Mesenchymal stem cell (in vitro differentiated cells and primary cell): ENCODE data around the gene PSG11.
"Not testable (repeated sequence)": the region's sequence is repeated elsewhere in the genome, so short reads cannot be mapped to it uniquely, and the experiment has no call there.

Experiments used
- DNase-seq: peaks from one replicate; pipeline ENCODE4 v3.0.0-alpha.2; 2013
- H2AFZ ChIP-seq: one replicate; pipeline ENCODE4 v1.6.1; 2013; ENCODE audit warnings: low read depth, mild to moderate bottlenecking, control low read depth, inconsistent platforms, low read length, moderate library complexity
- H2AK5ac ChIP-seq: 2 replicates; pipeline ENCODE4 v1.6.1; 2013; ENCODE audit warnings: low read length, moderate library complexity, mild to moderate bottlenecking, inconsistent platforms; ENCODE audit not compliant: severe bottlenecking
- H2BK120ac ChIP-seq: one replicate; pipeline ENCODE4 v1.6.1; 2013; ENCODE audit warnings: low read depth, mild to moderate bottlenecking, inconsistent platforms, low read length, moderate library complexity
- H2BK12ac ChIP-seq, 2 experiments: one replicate each; pipeline ENCODE4 v1.6.1; 2013; ENCODE audit warnings: inconsistent platforms in 2 of 2, low read length in 2 of 2, mild to moderate bottlenecking in 2 of 2, moderate library complexity in 2 of 2, control low read depth in 1 of 2
- H2BK15ac ChIP-seq: one replicate; pipeline ENCODE4 v1.6.1; 2013; ENCODE audit warnings: mild to moderate bottlenecking, low read depth, inconsistent platforms; ENCODE audit not compliant: poor library complexity, severe bottlenecking
- H2BK5ac ChIP-seq: 2 replicates; pipeline ENCODE4 v1.6.1; 2013; ENCODE audit warnings: low read depth, mild to moderate bottlenecking, low read length, control low read depth, inconsistent platforms; ENCODE audit not compliant: poor library complexity, severe bottlenecking
- H3K14ac ChIP-seq, 2 experiments: one replicate each; pipeline ENCODE4 v1.6.1; 2013; ENCODE audit warnings: inconsistent platforms in 2 of 2, low read length in 2 of 2, control low read depth in 1 of 2, mild to moderate bottlenecking in 1 of 2, moderate library complexity in 1 of 2
- H3K18ac ChIP-seq, 2 experiments: one replicate each; pipeline ENCODE4 v1.6.1; 2013; ENCODE audit warnings: inconsistent platforms in 2 of 2, low read length in 2 of 2, control low read depth in 1 of 2, low read depth in 1 of 2, mild to moderate bottlenecking in 1 of 2
- H3K23ac ChIP-seq, 2 experiments: one replicate each; pipeline ENCODE4 v1.6.1; 2013; ENCODE audit warnings: inconsistent platforms in 2 of 2, low read length in 2 of 2, mild to moderate bottlenecking in 2 of 2, moderate library complexity in 2 of 2, control low read depth in 1 of 2
- H3K27ac ChIP-seq: 2 replicates; pipeline ENCODE4 v1.5.1; 2013; ENCODE audit warnings: mild to moderate bottlenecking, moderate library complexity, low read length, control low read depth, inconsistent platforms; ENCODE audit not compliant: poor library complexity, severe bottlenecking
- H3K27me3 ChIP-seq, 2 experiments: 2 replicates each; pipeline versions ENCODE4 v1.6.1 to v1.7.0; 2013; ENCODE audit warnings: low read length in 2 of 2, mild to moderate bottlenecking in 2 of 2, moderate library complexity in 2 of 2, control low read depth in 1 of 2, inconsistent platforms in 1 of 2; ENCODE audit not compliant: control insufficient read depth in 1 of 2, insufficient read depth in 1 of 2
- H3K36me3 ChIP-seq, 2 experiments: 2 replicates each; pipeline versions ENCODE4 v1.6.1 to v1.7.0; 2013; ENCODE audit warnings: low read length in 2 of 2, control low read depth in 1 of 2, inconsistent platforms in 1 of 2, low read depth in 1 of 2, mild to moderate bottlenecking in 1 of 2; ENCODE audit not compliant: insufficient read depth in 2 of 2, control insufficient read depth in 1 of 2
- H3K4ac ChIP-seq, 2 experiments: one replicate each; pipeline ENCODE4 v1.6.1; 2013; ENCODE audit warnings: inconsistent platforms in 2 of 2, low read length in 2 of 2, mild to moderate bottlenecking in 2 of 2, moderate library complexity in 2 of 2, control low read depth in 1 of 2, low read depth in 1 of 2
- H3K4me1 ChIP-seq: 2 replicates; pipeline ENCODE4 v1.6.1; 2013; ENCODE audit warnings: low read depth, low read length, control low read depth; ENCODE audit not compliant: control insufficient read depth, insufficient read depth
- H3K4me2 ChIP-seq: 2 replicates; pipeline ENCODE4 v1.6.1; 2013; ENCODE audit warnings: low read length, mild to moderate bottlenecking, inconsistent platforms; ENCODE audit not compliant: poor library complexity, severe bottlenecking
- H3K4me3 ChIP-seq, 2 experiments: 2 replicates each; pipeline versions ENCODE4 v1.5.1 to v1.7.0; 2013; ENCODE audit warnings: low read length in 2 of 2, mild to moderate bottlenecking in 2 of 2, control low read depth in 1 of 2, low read depth in 1 of 2; ENCODE audit not compliant: insufficient read depth in 1 of 2
- H3K79me1 ChIP-seq: replicated peaks from 2 replicates; pipeline ENCODE4 v1.6.1; 2013; ENCODE audit warnings: mild to moderate bottlenecking, control low read depth, low read length, inconsistent platforms; ENCODE audit not compliant: poor library complexity, severe bottlenecking
- H3K9ac ChIP-seq: 2 replicates; pipeline ENCODE4 v1.7.0; 2013; ENCODE audit warnings: mild to moderate bottlenecking, low read length, moderate library complexity
- H3K9me3 ChIP-seq: 2 replicates; pipeline ENCODE4 v1.7.0; 2013; ENCODE audit warnings: mild to moderate bottlenecking, low read length; ENCODE audit not compliant: control insufficient read depth
- H4K8ac ChIP-seq: one replicate; pipeline ENCODE4 v1.6.1; 2013; ENCODE audit warnings: inconsistent platforms, mild to moderate bottlenecking, low read length, moderate library complexity
- H4K91ac ChIP-seq: one replicate; pipeline ENCODE4 v1.6.1; 2013; ENCODE audit warnings: mild to moderate bottlenecking, low read length, inconsistent platforms
- WGBS: methylation state at CpG from one replicate; pipeline ENCODE4 v1.1.7; 2013; ENCODE audit warnings: mixed read lengths; 5-methylcytosine and 5-hydroxymethylcytosine counted together

The PSG11 gene

GRCh38 chr19:43005841-43006240, 20.4 kb downstream of the PSG11 start:
- not testable (repeated sequence) for H3K4me3 ChIP-seq, H3K79me1 ChIP-seq, H3K18ac ChIP-seq, DNase-seq, H3K36me3 ChIP-seq, H2BK5ac ChIP-seq, H3K27me3 ChIP-seq, H3K9me3 ChIP-seq, H3K4me2 ChIP-seq, H3K4me1 ChIP-seq, H4K91ac ChIP-seq, H4K8ac ChIP-seq, H2AK5ac ChIP-seq, H2BK15ac ChIP-seq, H3K14ac ChIP-seq, H3K4ac ChIP-seq, H3K27ac ChIP-seq, H2BK120ac ChIP-seq, H2AFZ ChIP-seq, H3K23ac ChIP-seq, H3K9ac ChIP-seq, H2BK12ac ChIP-seq
- WGBS = 58% methylated on average over 2 of the region's 4 CpGs

DNA sequence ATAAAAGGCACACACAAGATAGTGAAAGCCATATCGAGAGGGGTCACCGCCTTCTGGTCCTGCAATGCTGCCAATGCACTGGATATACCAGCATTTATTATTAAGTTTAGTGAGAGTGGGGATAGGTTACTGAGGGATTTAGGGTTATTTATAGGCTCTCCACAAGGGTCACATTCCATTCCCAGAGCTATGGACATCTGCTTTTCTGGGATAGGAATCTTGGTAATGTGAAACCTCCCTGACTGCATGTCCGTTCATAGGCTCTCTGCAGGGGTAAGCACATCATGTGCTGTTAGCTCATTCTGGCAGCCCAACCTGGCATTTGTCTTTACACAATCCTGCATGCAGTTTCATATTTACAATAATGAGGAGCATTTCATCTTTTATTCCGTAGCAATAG, 21.4 kb downstream of the PSG11 start:
- H3K23ac ChIP-seq, H2AFZ ChIP-seq, H2AK5ac ChIP-seq, H3K27ac ChIP-seq, H3K4me2 ChIP-seq, H2BK12ac ChIP-seq, H3K9me3 ChIP-seq, H2BK15ac ChIP-seq, H3K4me1 ChIP-seq, H3K4ac ChIP-seq, H3K79me1 ChIP-seq, H3K27me3 ChIP-seq, H3K4me3 ChIP-seq, H2BK120ac ChIP-seq, H3K36me3 ChIP-seq, H4K8ac ChIP-seq, H2BK5ac ChIP-seq, H3K9ac ChIP-seq, H3K14ac ChIP-seq, DNase-seq, H3K18ac ChIP-seq, H4K91ac ChIP-seq: not testable (repeated sequence)
- WGBS = 52% methylated on average over 4 of the region's 4 CpGs

- not testable (repeated sequence) for DNase-seq, H2BK5ac ChIP-seq, H2BK12ac ChIP-seq
Measured at GRCh38 chr19:43003634-43004033, 22.6 kb downstream of the PSG11 start.

DNA sequence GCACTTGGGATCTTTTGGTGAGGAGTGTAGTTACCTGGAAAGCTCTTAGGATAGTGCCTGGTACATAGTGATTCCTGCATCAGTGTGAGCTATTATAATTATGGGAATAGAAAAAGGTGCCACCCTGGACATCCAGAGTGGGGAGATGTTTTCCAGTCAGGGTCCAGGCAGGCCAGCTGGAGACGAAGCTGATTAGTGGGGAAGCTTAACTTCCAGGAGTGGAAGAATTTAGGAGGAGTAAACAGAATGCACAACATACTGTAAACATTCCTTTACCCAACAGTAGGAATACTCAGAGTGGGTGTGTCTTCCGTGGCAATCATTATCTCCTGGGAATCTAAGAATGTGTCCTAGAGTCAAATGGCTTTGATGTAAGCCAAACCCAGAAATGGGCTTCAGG, 23.3 kb downstream of the PSG11 start:
- not testable (repeated sequence) for H3K9ac ChIP-seq, H4K8ac ChIP-seq, H2BK12ac ChIP-seq, H2AK5ac ChIP-seq, H3K79me1 ChIP-seq, H3K9me3 ChIP-seq, H4K91ac ChIP-seq, H2BK5ac ChIP-seq, H3K18ac ChIP-seq, H3K23ac ChIP-seq, H3K36me3 ChIP-seq, H2AFZ ChIP-seq, H3K27me3 ChIP-seq, H3K4ac ChIP-seq, DNase-seq, H3K4me1 ChIP-seq, H3K14ac ChIP-seq, H3K4me2 ChIP-seq, H3K27ac ChIP-seq, H2BK15ac ChIP-seq, H3K4me3 ChIP-seq, H2BK120ac ChIP-seq
- no CpG with 5 or more reads among the region's 2 CpGs for WGBS

More at GRCh38 chr19:43003634-43004033, 22.6 kb downstream of the PSG11 start:
- not testable (repeated sequence) for H3K36me3 ChIP-seq, H3K9ac ChIP-seq, H3K4me1 ChIP-seq, H2AFZ ChIP-seq, H3K79me1 ChIP-seq, H3K9me3 ChIP-seq, H3K27ac ChIP-seq, H3K23ac ChIP-seq, H2AK5ac ChIP-seq, H2BK15ac ChIP-seq, H3K18ac ChIP-seq, H4K8ac ChIP-seq, H2BK120ac ChIP-seq, H3K4me3 ChIP-seq, H3K4ac ChIP-seq, H3K14ac ChIP-seq, H3K4me2 ChIP-seq, H3K27me3 ChIP-seq, H4K91ac ChIP-seq
- WGBS = 100% methylated on average over 1 of the region's 1 CpG
